Measurements from ENCODE around the gene NOS3.

The NOS3 gene

GRCh38 chr7:150959739-150960734 lies 30.8 kb upstream of the NOS3 start:
- DNase-seq (ENCODE audit: extremely low read depth, low read depth): no peak
- H3K4me3 ChIP-seq (replicated peaks; ENCODE audit: low read depth, low read length): no peak overlapping the region
- TF ChIP-seq, protein P1, sequence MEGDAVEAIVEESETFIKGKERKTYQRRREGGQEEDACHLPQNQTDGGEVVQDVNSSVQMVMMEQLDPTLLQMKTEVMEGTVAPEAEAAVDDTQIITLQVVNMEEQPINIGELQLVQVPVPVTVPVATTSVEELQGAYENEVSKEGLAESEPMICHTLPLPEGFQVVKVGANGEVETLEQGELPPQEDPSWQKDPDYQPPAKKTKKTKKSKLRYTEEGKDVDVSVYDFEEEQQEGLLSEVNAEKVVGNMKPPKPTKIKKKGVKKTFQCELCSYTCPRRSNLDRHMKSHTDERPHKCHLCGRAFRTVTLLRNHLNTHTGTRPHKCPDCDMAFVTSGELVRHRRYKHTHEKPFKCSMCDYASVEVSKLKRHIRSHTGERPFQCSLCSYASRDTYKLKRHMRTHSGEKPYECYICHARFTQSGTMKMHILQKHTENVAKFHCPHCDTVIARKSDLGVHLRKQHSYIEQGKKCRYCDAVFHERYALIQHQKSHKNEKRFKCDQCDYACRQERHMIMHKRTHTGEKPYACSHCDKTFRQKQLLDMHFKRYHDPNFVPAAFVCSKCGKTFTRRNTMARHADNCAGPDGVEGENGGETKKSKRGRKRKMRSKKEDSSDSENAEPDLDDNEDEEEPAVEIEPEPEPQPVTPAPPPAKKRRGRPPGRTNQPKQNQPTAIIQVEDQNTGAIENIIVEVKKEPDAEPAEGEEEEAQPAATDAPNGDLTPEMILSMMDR (IDR thresholded peaks at IDR 0.05; ENCODE audit: low read depth, low read length, missing control alignments): no peak

DNA sequence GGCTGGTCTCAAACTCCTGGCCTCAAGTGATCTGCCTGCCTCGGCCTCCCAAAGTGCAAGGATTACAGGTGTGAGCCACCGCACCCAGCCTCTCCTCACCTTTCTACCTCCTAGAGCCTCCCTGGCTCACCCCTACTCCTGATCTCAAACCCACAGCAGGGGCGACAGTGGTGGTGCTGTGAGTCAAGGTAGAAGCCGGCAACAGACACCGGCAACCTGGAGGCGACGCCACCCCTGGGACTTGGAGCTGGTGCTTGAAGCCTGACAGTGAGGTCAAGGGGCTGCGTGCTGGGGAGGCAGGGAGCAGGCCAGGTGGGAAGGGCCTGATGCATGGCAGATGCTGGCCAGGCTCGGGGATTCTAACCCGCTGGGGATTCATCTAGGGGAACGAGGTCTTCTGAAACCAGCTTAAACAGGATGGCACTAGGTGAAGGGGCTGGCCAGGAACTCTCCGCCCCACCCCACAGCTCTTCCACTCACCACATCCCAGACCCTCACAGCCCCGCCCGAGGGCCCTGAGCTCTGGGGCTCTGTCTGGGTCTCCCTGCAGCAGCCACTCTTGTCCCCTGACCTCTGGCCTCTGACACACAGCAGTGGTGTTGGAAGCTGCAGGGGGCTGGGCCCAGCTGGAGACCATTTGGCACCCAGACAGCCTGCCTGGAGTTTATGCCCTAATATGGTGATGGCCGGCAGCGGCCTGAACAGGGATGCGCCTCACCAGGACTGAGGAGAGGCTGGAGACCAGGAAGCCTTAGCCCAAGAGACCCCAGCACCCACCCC lies 29.1 kb upstream of the NOS3 start:
- no peak for DNase-seq (ENCODE audit: extremely low read depth, low read depth)
- no peak overlapping the region for H3K4me3 ChIP-seq (replicated peaks; ENCODE audit: low read depth, low read length)
- TF ChIP-seq, protein P1 (IDR thresholded peaks at IDR 0.05; ENCODE audit: low read depth, low read length, missing control alignments): no peak

DNA sequence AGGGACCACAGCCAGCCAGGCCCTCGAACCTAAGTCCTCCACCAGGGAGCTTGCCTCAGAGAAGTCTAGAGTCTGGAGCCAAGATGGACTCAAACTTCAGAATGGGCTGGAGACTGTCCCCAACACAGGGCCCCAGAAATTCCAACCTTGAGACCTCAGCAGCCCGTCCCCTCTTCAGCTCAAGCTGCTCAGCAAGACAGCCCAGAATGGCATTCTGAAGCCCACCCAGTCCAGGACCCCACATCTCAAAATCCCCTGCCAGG lies 28.6 kb upstream of the NOS3 start:
- TF ChIP-seq, protein P1 (IDR thresholded peaks at IDR 0.05; ENCODE audit: low read depth, low read length, missing control alignments): no peak
- no peak for DNase-seq (ENCODE audit: extremely low read depth, low read depth)
- no peak overlapping the region for H3K4me3 ChIP-seq (replicated peaks; ENCODE audit: low read depth, low read length)

DNA sequence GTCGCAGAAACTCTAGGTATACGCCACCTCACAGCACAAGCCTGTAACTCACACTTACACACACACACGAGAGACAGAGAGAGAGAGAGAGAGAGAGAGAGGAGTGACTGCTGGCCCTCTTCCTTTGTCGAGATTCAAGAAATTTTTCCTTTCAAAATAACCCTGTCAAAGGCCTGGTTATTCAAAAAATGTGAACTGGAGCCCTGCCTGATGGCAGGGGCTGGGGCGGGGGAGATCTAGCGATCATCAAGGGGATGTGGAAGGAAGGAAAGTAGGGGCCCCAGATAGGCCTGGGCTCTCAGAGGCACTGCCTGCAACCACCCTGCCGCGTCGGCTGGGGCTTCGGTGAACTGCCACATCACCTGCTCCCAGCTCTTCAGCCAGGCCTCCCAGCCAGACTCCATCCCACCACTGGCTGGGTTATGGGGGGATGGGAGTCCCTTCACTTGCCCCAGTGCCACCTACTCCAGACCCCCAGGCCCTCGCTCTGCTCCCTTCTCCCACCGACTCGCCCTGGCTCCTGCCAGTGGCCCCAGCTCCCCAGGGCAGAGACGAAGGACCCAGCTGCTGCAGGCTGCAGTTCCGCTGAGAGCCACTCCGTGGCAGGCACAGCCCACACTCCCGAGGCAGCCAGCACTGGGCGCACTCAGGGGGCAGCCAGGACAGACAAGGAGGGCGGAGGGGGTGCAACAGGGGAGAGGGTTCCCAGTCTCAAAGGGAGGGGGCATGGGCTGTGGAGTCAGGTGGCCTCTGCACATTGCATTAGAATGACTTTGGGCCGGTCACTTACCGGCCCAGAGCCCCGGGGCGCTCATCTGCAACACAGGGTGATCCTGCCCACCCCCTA lies 28.0 kb upstream of the NOS3 start:
- TF ChIP-seq, protein P1 (IDR thresholded peaks at IDR 0.05; ENCODE audit: low read depth, low read length, missing control alignments): peak; percentile 87
- no peak overlapping the region for H3K4me3 ChIP-seq (replicated peaks; ENCODE audit: low read depth, low read length)
- DNase-seq (ENCODE audit: extremely low read depth, low read depth): no peak

DNA sequence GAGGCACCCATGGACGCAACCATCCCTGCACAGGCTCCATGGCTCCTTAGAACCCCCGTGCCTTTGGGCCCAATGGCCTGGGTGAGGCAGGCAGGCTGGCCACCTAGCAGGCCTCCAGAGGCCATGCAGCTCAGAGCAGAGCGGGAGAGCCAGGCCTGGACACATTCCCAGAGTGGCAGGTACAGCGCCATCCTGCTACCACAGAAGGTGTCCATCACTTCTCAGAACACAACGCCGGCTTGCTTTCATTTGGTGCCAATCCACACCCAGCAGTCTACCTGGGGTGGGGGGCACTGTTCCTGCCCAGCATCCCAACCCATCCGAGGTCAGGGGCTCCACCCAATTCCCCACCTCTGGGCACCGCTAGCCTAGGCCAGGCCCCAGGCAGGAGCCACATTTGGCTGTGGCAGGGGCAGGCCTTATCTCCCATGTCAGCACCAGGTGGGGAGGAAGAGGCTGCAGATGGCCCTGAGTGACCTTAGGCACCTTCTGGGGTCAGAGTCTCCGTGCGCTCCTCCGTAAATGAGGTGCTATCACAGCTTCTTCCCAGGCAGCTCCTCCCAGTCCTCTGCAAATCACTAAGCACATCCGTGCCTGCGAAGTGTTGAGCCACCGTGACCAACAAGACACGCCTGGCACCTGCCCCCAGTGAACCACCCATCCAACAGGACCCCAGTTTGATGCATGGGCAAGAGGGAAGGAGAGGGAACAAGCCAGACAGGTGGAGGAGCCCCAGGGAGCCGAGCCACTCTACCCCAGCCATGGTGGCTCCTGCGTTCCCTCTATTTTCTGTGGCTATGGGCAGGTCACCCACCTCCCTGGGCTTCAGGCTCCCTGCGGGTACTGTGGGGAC lies 26.9 kb upstream of the NOS3 start:
- TF ChIP-seq, protein P1 (IDR thresholded peaks at IDR 0.05; ENCODE audit: low read depth, low read length, missing control alignments): no peak
- DNase-seq (ENCODE audit: extremely low read depth, low read depth): no peak
- no peak overlapping the region for H3K4me3 ChIP-seq (replicated peaks; ENCODE audit: low read depth, low read length)

Measured in HFF-Myc (cell line).